Measurements from ENCODE around the gene RIMS3.

RIMS3 gene

GRCh38 chr1:40627987-40628902, 37.2 kb downstream of the RIMS3 start:
- Histone ChIP-seq H3K4me1 (ENCODE audit: insufficient read depth, low read length, severe bottlenecking) (peaks cover 5% of the 10 kb centered on the region), H3K9me3 (ENCODE audit: low read length) (no peaks in the 10 kb centered on the region), H3K27ac (ENCODE audit: low read depth, low read length, poor library complexity, severe bottlenecking) (no peak overlapping the region), H3K4me2 (ENCODE audit: low read length) (no peak overlapping the region), H3K36me3 (ENCODE audit: insufficient read depth, low read length) (no peaks in the 10 kb centered on the region), H3F3A (ENCODE audit: insufficient read depth, low read length) (no peaks in the 10 kb centered on the region), H3K9me2 (ENCODE audit: low read depth, low read length) (no peaks in the 10 kb centered on the region), H3K9ac (ENCODE audit: low read length) (no peak overlapping the region), H4K20me1 (ENCODE audit: insufficient read depth, low read length) (no peaks in the 10 kb centered on the region), H3K4me3 (ENCODE audit: low read depth, low read length, poor library complexity, severe bottlenecking) (no peak overlapping the region), H3K27me3 (ENCODE audit: insufficient read depth, low read length) (no peaks in the 10 kb centered on the region), H2AFZ (ENCODE audit: low read length) (no peak overlapping the region), H3K79me2 (ENCODE audit: insufficient read depth, low read length) (no peaks in the 10 kb centered on the region)
- no peak for TF ChIP-seq CTCF (IDR thresholded peaks at IDR 0.05; ENCODE audit: low read length)
- TF ChIP-seq EZH2 (IDR thresholded peaks at IDR 0.05; ENCODE audit: borderline replicate concordance, low read length), result no peak

- no peak for TF ChIP-seq CTCF (IDR thresholded peaks at IDR 0.05; ENCODE audit: low read length)
- no peak for TF ChIP-seq EZH2 (IDR thresholded peaks at IDR 0.05; ENCODE audit: borderline replicate concordance, low read length)
- H3K4me2 ChIP-seq (ENCODE audit: low read length), result no peak overlapping the region
Measured at GRCh38 chr1:40626383-40626770, 39.1 kb downstream of the RIMS3 start.

GRCh38 chr1:40625476-40626382, 39.8 kb downstream of the RIMS3 start:
- H3K9me3 ChIP-seq (ENCODE audit: low read length), result no peaks in the 10 kb centered on the region
- H3K4me2 ChIP-seq (ENCODE audit: low read length), result no peak overlapping the region
- no peak overlapping the region for H3K9ac ChIP-seq (ENCODE audit: low read length)
- TF ChIP-seq EZH2 (IDR thresholded peaks at IDR 0.05; ENCODE audit: borderline replicate concordance, low read length) (no peak), CTCF (IDR thresholded peaks at IDR 0.05; ENCODE audit: low read length) (no peak)
- H3K27me3 ChIP-seq (ENCODE audit: insufficient read depth, low read length), result no peaks in the 10 kb centered on the region
- H4K20me1 ChIP-seq (ENCODE audit: insufficient read depth, low read length), result no peaks in the 10 kb centered on the region
- no peaks in the 10 kb centered on the region for H3K9me2 ChIP-seq (ENCODE audit: low read depth, low read length)
- H3K4me3 ChIP-seq (ENCODE audit: low read depth, low read length, poor library complexity, severe bottlenecking), result no peak overlapping the region
- H3K4me1 ChIP-seq (ENCODE audit: insufficient read depth, low read length, severe bottlenecking), result no peaks in the 10 kb centered on the region
- no peak overlapping the region for H2AFZ ChIP-seq (ENCODE audit: low read length)
- no peaks in the 10 kb centered on the region for H3F3A ChIP-seq (ENCODE audit: insufficient read depth, low read length)
- H3K79me2 ChIP-seq (ENCODE audit: insufficient read depth, low read length), result no peaks in the 10 kb centered on the region
- H3K36me3 ChIP-seq (ENCODE audit: insufficient read depth, low read length), result no peaks in the 10 kb centered on the region
- H3K27ac ChIP-seq (ENCODE audit: low read depth, low read length, poor library complexity, severe bottlenecking), result no peak overlapping the region

More at GRCh38 chr1:40626383-40626770, 39.1 kb downstream of the RIMS3 start:
- Histone ChIP-seq H3F3A (ENCODE audit: insufficient read depth, low read length) (no peaks in the 10 kb centered on the region), H3K9ac (ENCODE audit: low read length) (no peak overlapping the region), H2AFZ (ENCODE audit: low read length) (no peak overlapping the region), H3K4me3 (ENCODE audit: low read depth, low read length, poor library complexity, severe bottlenecking) (no peak overlapping the region), H3K79me2 (ENCODE audit: insufficient read depth, low read length) (no peaks in the 10 kb centered on the region), H4K20me1 (ENCODE audit: insufficient read depth, low read length) (no peaks in the 10 kb centered on the region), H3K27ac (ENCODE audit: low read depth, low read length, poor library complexity, severe bottlenecking) (no peak overlapping the region), H3K4me1 (ENCODE audit: insufficient read depth, low read length, severe bottlenecking) (no peaks in the 10 kb centered on the region), H3K9me2 (ENCODE audit: low read depth, low read length) (no peaks in the 10 kb centered on the region), H3K9me3 (ENCODE audit: low read length) (no peaks in the 10 kb centered on the region), H3K27me3 (ENCODE audit: insufficient read depth, low read length) (no peaks in the 10 kb centered on the region), H3K36me3 (ENCODE audit: insufficient read depth, low read length) (no peaks in the 10 kb centered on the region)
